A172 (cell line): ENCODE results near the gene PAX9. TPM values are rescaled to one million over a fixed set of nuclear protein-coding genes. Genes with fewer than 3 reads are reported as not detected.

Source experiments
- DNase-seq: peaks from one replicate; pipeline ENCODE4 v3.0.0-alpha.2; 2015; ENCODE audit warnings: low spot score
- total RNA-seq: library from RNA; depleted of rRNA; stranded (reverse); fragments of >200 nt; shearing (Covaris generic); gene quantifications from 2 replicates; pipeline ENCODE4 v1.2.3, GENCODE V29; 2014

PAX9 gene
- total RNA-seq, 1 experiment from 2014 or later: not detected

GRCh38 chr14:36655963-36656686 lies 5.5 kb upstream of the PAX9 start:
- no peak for DNase-seq

- DNase-seq: no peak
Measured at GRCh38 chr14:36656687-36657398, 4.8 kb upstream of the PAX9 start.

- DNase-seq: no peak
Measured at GRCh38 chr14:36657399-36658122, 4.1 kb upstream of the PAX9 start.

- DNase-seq: no peak
Measured at GRCh38 chr14:36658123-36659009, 3.3 kb upstream of the PAX9 start.

DNA sequence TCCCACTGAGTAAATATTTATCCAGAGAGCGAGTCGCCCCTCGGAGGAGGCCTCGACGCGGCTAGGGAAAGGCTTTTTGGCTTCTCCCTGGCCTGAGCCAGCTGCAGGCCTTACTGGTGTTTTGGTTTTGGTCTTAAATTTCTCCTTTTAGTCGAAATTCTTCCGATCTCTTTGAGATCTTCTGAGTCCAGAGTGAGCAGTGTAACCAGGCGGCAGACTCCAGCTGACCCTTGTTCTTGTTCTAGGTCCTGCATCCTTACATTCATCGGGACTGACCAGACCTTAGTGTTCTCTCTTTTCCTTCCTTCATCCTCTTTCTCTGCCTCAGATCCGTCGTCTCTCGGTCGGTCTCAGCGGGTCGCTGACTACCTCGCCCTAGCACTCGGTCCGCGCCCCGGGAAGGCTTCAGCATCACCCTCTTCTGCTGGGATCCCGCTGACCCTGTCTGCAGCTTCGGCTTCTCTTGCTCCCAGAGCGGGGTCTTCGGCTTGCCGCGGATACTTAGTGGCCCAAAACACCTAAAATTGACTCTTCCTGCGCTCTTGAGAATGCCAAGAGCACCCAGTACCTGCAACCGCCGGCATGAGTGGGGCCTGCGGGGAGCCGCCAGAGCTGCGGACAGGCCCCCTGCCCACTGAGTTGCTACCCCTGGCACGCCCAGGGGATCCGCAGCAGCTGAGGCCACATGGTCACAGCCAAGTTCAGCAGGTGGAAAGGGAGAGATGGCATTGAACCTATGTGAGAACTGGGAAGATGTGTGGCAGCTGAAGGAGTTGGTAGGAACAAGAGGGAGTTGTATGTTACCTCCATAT lies 2.4 kb upstream of the PAX9 start:
- no peak for DNase-seq

- no peak for DNase-seq
Measured at GRCh38 chr14:36659822-36660735, 1.6 kb upstream of the PAX9 start.

DNA sequence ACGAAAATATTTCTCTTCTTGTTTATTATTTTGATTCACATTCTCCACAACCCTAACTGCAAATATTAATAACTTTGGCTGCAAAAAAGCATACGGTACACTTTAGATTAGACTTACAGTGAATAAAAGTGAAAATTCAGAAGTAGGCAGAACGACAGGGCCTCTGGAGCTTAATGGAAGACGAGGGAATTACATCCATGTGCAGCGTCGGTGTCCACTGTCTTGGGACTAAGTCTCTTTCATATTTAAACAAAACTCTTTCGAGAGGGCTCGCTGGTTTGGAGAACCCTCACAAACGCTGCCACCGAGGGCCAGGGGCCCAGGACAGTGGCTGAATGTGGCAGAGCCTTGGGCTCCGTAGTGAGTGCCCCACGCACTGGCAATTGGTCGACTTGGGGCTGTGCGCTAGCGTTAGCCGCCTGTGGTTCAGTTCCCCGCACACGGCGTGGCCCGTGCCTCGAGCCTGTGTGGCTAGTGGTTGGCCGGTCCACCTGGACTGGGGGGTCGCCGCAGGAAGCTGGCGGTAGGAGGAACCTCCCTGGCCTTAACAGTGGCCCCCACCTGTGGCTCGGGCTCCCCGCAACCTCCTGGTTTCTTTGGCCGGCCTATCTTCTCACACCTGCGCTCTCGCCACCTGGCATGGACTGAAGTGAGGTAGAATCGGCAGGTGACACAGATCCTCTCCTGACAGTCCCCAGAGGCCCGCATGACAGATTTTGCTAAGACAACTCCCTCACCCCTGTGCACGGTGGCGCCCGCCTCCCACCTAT lies 739 bp upstream of the PAX9 start:
- no peak for DNase-seq

- DNase-seq: no peak
Measured at GRCh38 chr14:36662258-36662542, 540 bp downstream of the PAX9 start.

DNA sequence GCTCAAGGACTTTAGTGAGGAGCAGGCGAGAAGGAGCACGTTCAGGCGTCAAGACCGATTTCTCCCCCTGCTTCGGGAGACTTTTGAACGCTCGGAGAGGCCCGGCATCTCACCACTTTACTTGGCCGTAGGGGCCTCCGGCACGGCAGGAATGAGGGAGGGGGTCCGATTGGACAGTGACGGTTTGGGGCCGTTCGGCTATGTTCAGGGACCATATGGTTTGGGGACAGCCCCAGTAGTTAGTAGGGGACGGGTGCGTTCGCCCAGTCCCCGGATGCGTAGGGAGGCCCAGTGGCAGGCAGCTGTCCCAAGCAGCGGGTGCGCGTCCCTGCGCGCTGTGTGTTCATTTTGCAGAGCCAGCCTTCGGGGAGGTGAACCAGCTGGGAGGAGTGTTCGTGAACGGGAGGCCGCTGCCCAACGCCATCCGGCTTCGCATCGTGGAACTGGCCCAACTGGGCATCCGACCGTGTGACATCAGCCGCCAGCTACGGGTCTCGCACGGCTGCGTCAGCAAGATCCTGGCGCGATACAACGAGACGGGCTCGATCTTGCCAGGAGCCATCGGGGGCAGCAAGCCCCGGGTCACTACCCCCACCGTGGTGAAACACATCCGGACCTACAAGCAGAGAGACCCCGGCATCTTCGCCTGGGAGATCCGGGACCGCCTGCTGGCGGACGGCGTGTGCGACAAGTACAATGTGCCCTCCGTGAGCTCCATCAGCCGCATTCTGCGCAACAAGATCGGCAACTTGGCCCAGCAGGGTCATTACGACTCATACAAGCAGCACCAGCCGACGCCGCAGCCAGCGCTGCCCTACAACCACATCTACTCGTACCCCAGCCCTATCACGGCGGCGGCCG lies 1.1 kb downstream of the PAX9 start:
- no peak for DNase-seq

DNA sequence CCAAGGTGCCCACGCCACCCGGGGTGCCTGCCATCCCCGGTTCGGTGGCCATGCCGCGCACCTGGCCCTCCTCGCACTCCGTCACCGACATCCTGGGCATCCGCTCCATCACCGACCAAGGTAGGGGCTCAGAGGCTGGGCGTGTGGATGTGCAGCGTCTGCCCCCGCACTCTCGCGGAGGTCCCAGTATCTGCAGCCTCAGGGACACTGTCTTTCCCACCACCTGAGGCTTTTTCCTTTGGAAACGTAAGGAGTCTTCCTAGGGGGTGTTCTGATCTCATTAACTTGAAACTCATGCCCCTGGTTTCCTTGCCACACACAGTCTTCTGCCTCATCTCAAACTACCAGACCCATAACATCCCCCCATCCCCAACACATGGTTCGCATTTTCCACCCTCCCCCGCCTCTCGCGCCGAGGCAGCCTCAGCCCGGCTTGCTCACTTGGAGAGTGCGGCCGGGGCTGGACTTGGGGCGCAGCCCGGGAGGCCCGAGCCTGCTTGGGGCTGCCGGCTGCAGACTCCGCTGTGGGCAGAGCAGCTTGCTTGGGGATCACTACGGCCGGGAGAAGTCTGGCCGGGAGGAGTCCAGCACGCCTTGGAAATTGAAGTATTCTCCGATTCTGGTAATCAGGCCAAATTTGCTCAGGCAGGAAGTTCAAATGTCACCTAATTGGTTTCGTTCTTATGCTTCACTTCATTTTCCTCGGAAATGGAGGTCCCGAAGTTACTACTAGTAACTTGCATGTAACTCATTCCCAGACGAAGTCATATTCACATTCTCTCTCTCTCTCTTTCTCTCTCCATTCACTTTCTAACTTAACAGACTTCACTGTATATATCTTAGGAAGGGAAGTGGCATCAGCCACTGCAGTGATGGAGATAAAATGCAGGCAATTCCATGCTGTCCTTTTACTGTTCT lies 2.0 kb downstream of the PAX9 start:
- DNase-seq: no peak

- DNase-seq: no peak
Measured at GRCh38 chr14:36664322-36665193, 2.9 kb downstream of the PAX9 start.

DNA sequence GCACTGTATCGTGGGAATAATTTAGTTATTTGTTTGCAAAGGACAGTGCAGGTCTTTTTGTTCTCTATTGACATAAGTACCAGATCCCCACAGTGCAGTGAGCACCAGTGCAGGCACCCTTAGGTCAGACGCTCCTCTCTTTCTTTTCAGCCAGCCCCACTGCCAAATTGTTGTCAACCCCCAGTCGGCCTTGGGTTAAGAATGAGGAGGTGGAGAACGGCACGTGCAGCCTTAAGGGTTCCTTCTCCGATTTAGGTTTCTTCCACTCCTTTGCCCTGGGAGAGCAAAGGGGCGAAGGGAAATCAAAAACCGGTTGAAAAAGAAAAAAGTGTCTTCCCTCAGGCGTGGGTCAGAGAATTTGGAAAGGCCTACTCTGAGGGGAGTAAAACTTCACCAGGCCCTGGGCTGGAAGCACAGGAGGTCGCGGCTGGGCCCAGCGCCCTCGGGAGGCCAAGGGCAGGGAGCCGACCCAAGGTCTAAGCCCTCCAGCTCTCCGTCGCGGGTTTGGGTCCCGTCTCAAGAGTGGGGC lies 4.3 kb downstream of the PAX9 start:
- no peak for DNase-seq

DNA sequence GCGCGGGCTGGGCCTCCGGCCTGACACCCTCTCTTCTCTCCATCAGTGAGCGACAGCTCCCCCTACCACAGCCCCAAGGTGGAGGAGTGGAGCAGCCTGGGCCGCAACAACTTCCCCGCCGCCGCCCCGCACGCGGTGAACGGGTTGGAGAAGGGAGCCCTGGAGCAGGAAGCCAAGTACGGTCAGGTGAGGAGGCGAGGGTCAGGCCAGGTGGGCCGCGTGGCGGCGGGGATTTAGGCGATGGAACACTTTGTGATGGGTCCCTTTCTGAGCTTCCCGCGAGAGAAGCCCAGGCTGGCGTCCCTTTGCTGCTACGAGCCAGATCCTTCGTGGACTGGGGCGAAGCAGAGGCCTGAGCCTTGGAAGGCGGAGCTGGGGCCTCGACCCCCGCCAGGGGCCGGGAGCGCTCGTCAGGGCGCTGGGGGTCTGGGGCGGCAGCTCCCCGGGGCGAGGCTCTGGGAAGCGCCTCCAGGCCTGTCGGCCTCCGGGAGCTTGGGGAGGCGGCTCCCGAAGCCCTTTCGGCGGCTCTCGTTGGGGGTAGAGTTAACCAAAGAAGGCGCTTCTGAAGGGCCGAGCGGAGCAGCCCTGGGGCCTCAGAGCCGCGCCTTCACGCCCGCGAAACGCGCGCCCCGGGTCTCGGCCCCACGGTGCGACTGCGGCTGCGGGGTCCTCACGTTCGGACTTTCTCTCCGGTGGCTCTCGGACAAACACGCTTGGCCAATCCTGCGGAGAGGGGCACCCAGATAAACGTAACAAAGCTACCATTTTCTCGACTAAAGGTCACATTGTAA lies 5.0 kb downstream of the PAX9 start:
- no peak for DNase-seq

- DNase-seq: no peak
Measured at GRCh38 chr14:36667679-36668078, 6.0 kb downstream of the PAX9 start.

DNA sequence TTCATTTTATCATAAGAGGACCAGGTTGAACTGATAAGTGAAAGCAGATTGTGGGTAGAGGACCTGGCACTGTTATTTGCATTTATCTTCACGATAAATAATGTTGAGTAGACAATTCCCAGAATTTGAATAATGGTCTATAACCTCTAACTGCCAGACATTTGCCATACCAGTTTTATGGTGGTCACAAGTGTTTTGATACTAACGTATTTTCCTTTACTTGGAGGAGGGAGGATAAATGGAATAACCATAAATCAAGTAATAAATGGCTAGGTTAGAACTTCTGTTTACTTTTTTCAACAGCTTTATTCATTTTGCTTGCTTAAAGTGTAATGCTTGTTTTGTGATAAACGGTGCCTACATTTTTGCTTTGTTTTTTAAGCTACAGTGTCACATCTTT lies 9.5 kb downstream of the PAX9 start:
- no peak for DNase-seq
